Gastrocnemius medialis (tissue), 4 donors: ENCODE results near the gene LRRC8A. TPM values are rescaled to one million over a fixed set of nuclear protein-coding genes. Genes with fewer than 3 reads are reported as not detected.
A peak's percentile ranks its signal among the peaks of the same experiment; 100 is the strongest.
"Not testable (repeated sequence)": the region's sequence is repeated elsewhere in the genome, so short reads cannot be mapped to it uniquely, and the experiment has no call there.

Experiments
- ATAC-seq, 2 donors: fragments of 150-250 bp; one replicate each; pipeline ENCODE4 v1.9.1; 2016
- DNase-seq, 2 donors: peaks; one replicate each; pipeline ENCODE4 v3.0.0-alpha.2; 2019
- H3K27ac ChIP-seq, 4 donors: fragments of 200-600 bp; sonication (generic); 1 replicate in 1 of 4; 2 replicates in 3 of 4; pipeline ENCODE4 v1.5.1; 2016 to 2018; ENCODE audit warnings: mild to moderate bottlenecking in 2 of 4, moderate library complexity in 1 of 4
- H3K27me3 ChIP-seq, 3 donors: fragments of 200-600 bp; sonication (generic) in 2 of 3; 1 replicate in 1 of 3; 2 replicates in 2 of 3; pipeline versions ENCODE4 v1.5.1 to v1.6.0; 2016 to 2019; ENCODE audit warnings: mild to moderate bottlenecking in 1 of 3, moderate library complexity in 1 of 3
- H3K36me3 ChIP-seq, 2 donors: fragments of 200-600 bp; sonication (generic) in 1 of 2; one replicate each; pipeline ENCODE4 v1.5.1; 2017 to 2018
- H3K4me1 ChIP-seq, 2 donors: fragments of 200-600 bp; sonication (generic) in 1 of 2; one replicate each; pipeline ENCODE4 v1.5.1; 2016 to 2017; ENCODE audit warnings: mild to moderate bottlenecking in 2 of 2
- H3K4me3 ChIP-seq, 4 donors: fragments of 200-600 bp; sonication (generic) in 3 of 4; 1 replicate in 1 of 4; 2 replicates in 3 of 4; pipeline ENCODE4 v1.5.1; 2016 to 2019; ENCODE audit warnings: mild to moderate bottlenecking in 2 of 4
- H3K9me3 ChIP-seq, 3 donors: fragments of 200-600 bp; sonication (generic) in 2 of 3; 1 replicate in 1 of 3; 2 replicates in 2 of 3; pipeline ENCODE4 v1.5.1; 2016 to 2019
- POLR2A ChIP-seq, 2 donors: fragments of 450-650 bp; IDR thresholded peaks; one replicate each; pipeline ENCODE4 v1.6.1; 2017; ENCODE audit warnings: antibody characterized with exemption in 2 of 2, mild to moderate bottlenecking in 2 of 2, moderate library complexity in 2 of 2
- in situ Hi-C, 4 donors: fragments of 200-750 bp; cut with MboI; loops; one replicate each; pipeline versions ENCODE4 v1.15.0 to v1.8.0; 2017; ENCODE audit warnings: low sequenced_read_pairs in 4 of 4
- intact Hi-C: fragments of 100-400 bp; cut with DNase I; formaldehyde crosslinking; loops from one replicate; pipeline ENCODE4 v1.15.1; 2023; ENCODE audit warnings: low total_unique reads
- total RNA-seq, 4 donors: library from RNA; depleted of rRNA; stranded (reverse); fragments of >200 nt; gene quantifications; one replicate each; pipeline versions ENCODE4 v1.1.0 to v1.2.3, GENCODE V29; 2016
- TF ChIP-seq, protein P1 (sequence below), 5 experiments: fragments of 450-650 bp in 3 of 5; fragments of 200-600 bp in 2 of 5; sonication (generic) in 2 of 5; IDR thresholded peaks in 4 of 5; conservative IDR thresholded peaks in 1 of 5; 1 replicate in 4 of 5; 2 replicates in 1 of 5; pipeline ENCODE4 v1.5.1; 2016 to 2019; ENCODE audit warnings: antibody characterized with exemption in 5 of 5, mild to moderate bottlenecking in 3 of 5, moderate library complexity in 3 of 5

The LRRC8A gene
- total RNA-seq, 4 donors from 2014 or later: 24.4 to 28.4 (median 27.0) TPM

DNA sequence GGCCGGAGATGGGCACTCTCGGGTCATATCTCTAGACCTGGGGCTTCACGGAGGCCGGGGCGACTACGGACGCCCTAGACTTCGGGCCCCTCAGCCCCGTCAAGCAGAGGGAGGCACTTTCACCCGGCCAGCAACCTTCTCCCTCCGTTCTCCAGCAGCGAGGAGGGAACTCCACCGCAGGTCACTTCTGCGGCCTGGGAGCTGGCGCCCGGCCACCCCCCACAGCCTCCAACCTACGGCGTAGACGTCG is 65.3 kb downstream of the LRRC8A start:
- Histone ChIP-seq H3K4me3 (peak overlapping the region; percentile 67 to 98 (median 94)), H3K27ac (peak overlapping the region; percentile 88 to 100 (median 97)), H3K4me1 (peaks cover 18 to 20% of the 10 kb centered on the region in 2 donors), H3K9me3 (no peaks in the 10 kb centered on the region), H3K36me3 (peaks cover 0 to 27% of the 10 kb centered on the region in 2 donors), H3K27me3 (no peaks in the 10 kb centered on the region)
- TF ChIP-seq, protein P1, sequence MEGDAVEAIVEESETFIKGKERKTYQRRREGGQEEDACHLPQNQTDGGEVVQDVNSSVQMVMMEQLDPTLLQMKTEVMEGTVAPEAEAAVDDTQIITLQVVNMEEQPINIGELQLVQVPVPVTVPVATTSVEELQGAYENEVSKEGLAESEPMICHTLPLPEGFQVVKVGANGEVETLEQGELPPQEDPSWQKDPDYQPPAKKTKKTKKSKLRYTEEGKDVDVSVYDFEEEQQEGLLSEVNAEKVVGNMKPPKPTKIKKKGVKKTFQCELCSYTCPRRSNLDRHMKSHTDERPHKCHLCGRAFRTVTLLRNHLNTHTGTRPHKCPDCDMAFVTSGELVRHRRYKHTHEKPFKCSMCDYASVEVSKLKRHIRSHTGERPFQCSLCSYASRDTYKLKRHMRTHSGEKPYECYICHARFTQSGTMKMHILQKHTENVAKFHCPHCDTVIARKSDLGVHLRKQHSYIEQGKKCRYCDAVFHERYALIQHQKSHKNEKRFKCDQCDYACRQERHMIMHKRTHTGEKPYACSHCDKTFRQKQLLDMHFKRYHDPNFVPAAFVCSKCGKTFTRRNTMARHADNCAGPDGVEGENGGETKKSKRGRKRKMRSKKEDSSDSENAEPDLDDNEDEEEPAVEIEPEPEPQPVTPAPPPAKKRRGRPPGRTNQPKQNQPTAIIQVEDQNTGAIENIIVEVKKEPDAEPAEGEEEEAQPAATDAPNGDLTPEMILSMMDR (IDR thresholded peaks at IDR 0.05 in 4 of 5, conservative IDR thresholded peaks at IDR 0.05 in 1 of 5): no peak
- no peak for TF ChIP-seq POLR2A (IDR thresholded peaks at IDR 0.05)
- intact Hi-C loops (loop anchor here (2.0 to 5.0 kb wide), 2 partner anchors 64 to 90 kb away; partner anchors contain the start of genes LRRC8A and MIGA2), in situ Hi-C loops (no loop called here)
- ATAC-seq: peak; percentile 25 to 44
- no peak for DNase-seq

- Histone ChIP-seq H3K4me3 (peak within 1 kb of the TSS; percentile 67 to 98 (median 94)), H3K4me1 (peaks cover 18 to 20% of the 10 kb centered on the region in 2 donors), H3K27ac (peak within 1 kb of the TSS; percentile 88 to 100 (median 97)), H3K9me3 (no peaks in the 10 kb centered on the region), H3K27me3 (no peaks in the 10 kb centered on the region), H3K36me3 (peaks cover 0 to 32% of the 10 kb centered on the region in 2 donors)
- intact Hi-C loops: loop anchor here (2.0 to 5.0 kb wide), 2 partner anchors 65 to 90 kb away; partner anchors contain the start of genes LRRC8A and MIGA2
- ATAC-seq: peak; percentile 83 to 88
- in situ Hi-C loops: no loop called here
- TF ChIP-seq, protein P1 (IDR thresholded peaks at IDR 0.05 in 4 of 5, conservative IDR thresholded peaks at IDR 0.05 in 1 of 5): peak in 2 of 5 experiments; percentile 42
- TF ChIP-seq POLR2A (IDR thresholded peaks at IDR 0.05): peak; percentile 89 to 95
- peak; percentile 90 to 92 for DNase-seq
Observed at GRCh38 chr9:128947527-128948301, 65.8 kb downstream of the LRRC8A start, which contains the start of the genes DOLK and NUP188. TSS of gene DOLK (minus strand) at chr9:128947603. CDS start at chr9:128947303, 300 bp downstream. TSS of gene NUP188 (plus strand) at chr9:128947699. CDS start at chr9:128947720, 21 bp downstream.

GRCh38 chr9:128961403-128961802 is 79.5 kb downstream of the LRRC8A start:
- H3K9me3 ChIP-seq, H3K4me1 ChIP-seq, H3K27ac ChIP-seq, ATAC-seq, DNase-seq, in situ Hi-C loops, H3K27me3 ChIP-seq, H3K4me3 ChIP-seq: not testable (repeated sequence)
- H3K36me3 ChIP-seq: peaks cover 3 to 57% of the 10 kb centered on the region in 2 donors
- intact Hi-C loops: loop anchor here (10.0 kb wide), 1 partner anchor 387 kb away; no protein-coding TSS in a partner anchor

Other genes with a start within 250 kb of the LRRC8A start
- 10 to 100 TPM; 11.4 to 29.1 (median 21.1) TPM for gene DYNC2I2, start 225.3 kb upstream of the LRRC8A start, total RNA-seq
- 100 to 1,000 TPM; 102 to 191 (median 170) TPM for gene SET, start 192.9 kb upstream of the LRRC8A start, total RNA-seq
- gene PKN3, start 179.6 kb upstream of the LRRC8A start, total RNA-seq: 1 to 10 TPM; 1.4 to 5.2 (median 3.3) TPM
- gene ZDHHC12, start 158.0 kb upstream of the LRRC8A start, total RNA-seq: 10 to 100 TPM in 3 of 4 donors, 1 to 10 TPM in 1; 8.9 to 37.3 (median 31.0) TPM
- gene ZER1, start 110.2 kb upstream of the LRRC8A start, total RNA-seq: 100 to 1,000 TPM in 3 of 4 donors, 10 to 100 TPM in 1; 63.6 to 115 (median 105) TPM
- 10 to 100 TPM in 2 of 4 donors, 1 to 10 TPM in 2; 7.8 to 14.3 (median 11.3) TPM for gene TBC1D13, start 94.9 kb upstream of the LRRC8A start, total RNA-seq
- gene ENDOG, start 63.6 kb upstream of the LRRC8A start, total RNA-seq: 100 to 1,000 TPM in 3 of 4 donors, 10 to 100 TPM in 1; 58.2 to 212 (median 122) TPM
- gene SPOUT1, start 52.3 kb upstream of the LRRC8A start, total RNA-seq: 10 to 100 TPM; 10.7 to 29.3 (median 14.9) TPM
- gene KYAT1, start 183 bp upstream of the LRRC8A start, total RNA-seq: 1 to 10 TPM; 4.7 to 7.4 (median 5.8) TPM
- gene PHYHD1, start 38.8 kb downstream of the LRRC8A start, total RNA-seq: 10 to 100 TPM in 3 of 4 donors, 1 to 10 TPM in 1; 9.5 to 39.3 (median 30.3) TPM
- 10 to 100 TPM in 1 of 4 donors, 1 to 10 TPM in 3; 6.5 to 11.8 (median 6.6) TPM for gene DOLK, start 65.5 kb downstream of the LRRC8A start, total RNA-seq
- 10 to 100 TPM; 24.7 to 59.7 (median 30.3) TPM for gene NUP188, start 65.6 kb downstream of the LRRC8A start, total RNA-seq
- 10 to 100 TPM; 33.6 to 55.1 (median 44.1) TPM for gene SH3GLB2, start 146.2 kb downstream of the LRRC8A start, total RNA-seq
- 10 to 100 TPM in 3 of 4 donors, 1 to 10 TPM in 1; 5.8 to 20.6 (median 18.1) TPM for gene MIGA2, start 154.5 kb downstream of the LRRC8A start, total RNA-seq
- 1 to 10 TPM; 1.6 to 4.7 (median 2.8) TPM for gene DOLPP1, start 199.0 kb downstream of the LRRC8A start, total RNA-seq
- 100 to 1,000 TPM; 137 to 167 (median 144) TPM for gene CRAT, start 228.7 kb downstream of the LRRC8A start, total RNA-seq
- 10 to 100 TPM; 37.6 to 71.6 (median 53.5) TPM for gene PTPA, start 229.3 kb downstream of the LRRC8A start, total RNA-seq